RWPE2 (cell line): ENCODE data around the gene CHAF1B.

Source experiments
- ATAC-seq: fragments of 200-7000 bp; cut with Tn5 transposase; 3 replicates; pipeline ENCODE4 v1.9.1; 2021; ENCODE audit warnings: low read depth
- DNase-seq: peaks from one replicate; pipeline ENCODE4 v3.0.0-alpha.2; 2020; ENCODE audit warnings: low spot score
- H3K27ac ChIP-seq: fragments of 450-650 bp; 2 replicates; pipeline ENCODE4 v1.5.1; 2017; ENCODE audit warnings: mild to moderate bottlenecking; ENCODE audit not compliant: poor library complexity, severe bottlenecking
- H3K27me3 ChIP-seq: fragments of 250-450 bp; sonication (Bioruptor Pico); 2 replicates; pipeline ENCODE4 v1.5.1; 2021; ENCODE audit warnings: mild to moderate bottlenecking, moderate library complexity; ENCODE audit not compliant: insufficient read depth, poor library complexity, severe bottlenecking
- H3K36me3 ChIP-seq: fragments of 250-450 bp; sonication (Bioruptor Pico); 2 replicates; pipeline ENCODE4 v1.5.1; 2020; ENCODE audit warnings: low read depth, mild to moderate bottlenecking, moderate library complexity
- H3K4me1 ChIP-seq: fragments of 250-450 bp; sonication (Bioruptor Pico); 2 replicates; pipeline ENCODE4 v1.5.1; 2021; ENCODE audit warnings: mild to moderate bottlenecking, moderate library complexity; ENCODE audit not compliant: insufficient read depth, poor library complexity, severe bottlenecking
- H3K4me3 ChIP-seq: fragments of 250-450 bp; sonication (Bioruptor Pico); 2 replicates; pipeline ENCODE4 v1.5.1; 2021; ENCODE audit warnings: mild to moderate bottlenecking, moderate library complexity; ENCODE audit not compliant: severe bottlenecking
- H3K9me3 ChIP-seq: fragments of 250-450 bp; sonication (Bioruptor Pico); 2 replicates; pipeline ENCODE4 v1.5.1; 2021; ENCODE audit warnings: mild to moderate bottlenecking, moderate library complexity; ENCODE audit not compliant: severe bottlenecking
- TF ChIP-seq, protein P1 (sequence below): fragments of 450-650 bp; IDR thresholded peaks from one replicate; pipeline ENCODE4 v1.5.1; 2017; ENCODE audit warnings: mild to moderate bottlenecking, moderate library complexity; ENCODE audit not compliant: poor library complexity, severe bottlenecking

Gene CHAF1B

DNA sequence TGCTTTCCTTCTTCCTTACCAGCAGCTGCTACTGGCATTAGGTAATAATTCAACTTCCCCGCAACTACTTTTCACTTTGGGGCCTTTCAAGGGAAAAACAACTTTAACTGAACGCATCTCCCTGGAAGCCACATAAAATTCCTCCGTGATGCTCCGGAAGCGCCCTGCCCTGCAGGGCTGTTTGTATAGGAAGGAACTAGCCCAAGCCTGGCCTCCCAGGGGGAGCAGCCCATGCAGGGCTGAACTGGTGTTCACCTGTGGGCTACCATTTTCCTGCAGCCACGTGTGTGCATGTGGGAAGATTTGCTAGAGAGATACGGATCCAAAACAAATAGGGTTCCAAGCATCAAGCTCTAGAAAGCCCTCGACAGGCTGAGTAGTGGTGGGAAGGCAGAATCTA is 80.3 kb downstream of the CHAF1B start:
- ATAC-seq (no peak), DNase-seq (no peak)
- H3K27ac ChIP-seq: no peak overlapping the region
- TF ChIP-seq, protein P1, sequence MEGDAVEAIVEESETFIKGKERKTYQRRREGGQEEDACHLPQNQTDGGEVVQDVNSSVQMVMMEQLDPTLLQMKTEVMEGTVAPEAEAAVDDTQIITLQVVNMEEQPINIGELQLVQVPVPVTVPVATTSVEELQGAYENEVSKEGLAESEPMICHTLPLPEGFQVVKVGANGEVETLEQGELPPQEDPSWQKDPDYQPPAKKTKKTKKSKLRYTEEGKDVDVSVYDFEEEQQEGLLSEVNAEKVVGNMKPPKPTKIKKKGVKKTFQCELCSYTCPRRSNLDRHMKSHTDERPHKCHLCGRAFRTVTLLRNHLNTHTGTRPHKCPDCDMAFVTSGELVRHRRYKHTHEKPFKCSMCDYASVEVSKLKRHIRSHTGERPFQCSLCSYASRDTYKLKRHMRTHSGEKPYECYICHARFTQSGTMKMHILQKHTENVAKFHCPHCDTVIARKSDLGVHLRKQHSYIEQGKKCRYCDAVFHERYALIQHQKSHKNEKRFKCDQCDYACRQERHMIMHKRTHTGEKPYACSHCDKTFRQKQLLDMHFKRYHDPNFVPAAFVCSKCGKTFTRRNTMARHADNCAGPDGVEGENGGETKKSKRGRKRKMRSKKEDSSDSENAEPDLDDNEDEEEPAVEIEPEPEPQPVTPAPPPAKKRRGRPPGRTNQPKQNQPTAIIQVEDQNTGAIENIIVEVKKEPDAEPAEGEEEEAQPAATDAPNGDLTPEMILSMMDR: no peak
- no peak overlapping the region for H3K4me3 ChIP-seq
- H3K4me1 ChIP-seq: no peaks in the 10 kb centered on the region
- H3K27me3 ChIP-seq: no peaks in the 10 kb centered on the region
- no peaks in the 10 kb centered on the region for H3K9me3 ChIP-seq
- H3K36me3 ChIP-seq: no peaks in the 10 kb centered on the region

DNA sequence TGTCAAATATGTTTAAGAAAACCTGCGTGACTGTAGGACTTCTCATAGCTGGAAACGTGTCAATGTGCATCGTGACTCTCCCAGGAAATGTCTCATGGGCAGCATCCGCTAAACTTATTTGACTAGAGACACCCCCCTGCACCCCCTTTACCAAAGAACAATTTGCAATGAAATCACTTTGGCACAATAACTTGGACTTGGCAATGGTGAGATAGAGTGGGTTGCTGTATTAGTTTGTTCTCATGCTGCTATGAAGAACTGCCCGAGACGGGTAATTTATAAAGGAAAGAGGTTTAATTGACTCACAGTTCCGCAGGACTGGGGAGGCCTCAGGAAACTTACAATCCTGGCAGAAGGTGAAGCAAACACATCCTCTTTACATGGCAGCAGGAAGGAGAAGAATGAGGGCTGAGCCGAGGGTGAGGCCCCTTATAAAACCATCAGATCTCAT is 80.9 kb downstream of the CHAF1B start:
- TF ChIP-seq, protein P1: no peak
- no peak for DNase-seq
- no peak overlapping the region for H3K4me3 ChIP-seq
- no peaks in the 10 kb centered on the region for H3K27me3 ChIP-seq
- no peak for ATAC-seq
- H3K27ac ChIP-seq: no peak overlapping the region
- no peaks in the 10 kb centered on the region for H3K4me1 ChIP-seq
- H3K9me3 ChIP-seq: no peaks in the 10 kb centered on the region
- no peaks in the 10 kb centered on the region for H3K36me3 ChIP-seq
